ENCODE data around the gene GLIS1.

DNA sequence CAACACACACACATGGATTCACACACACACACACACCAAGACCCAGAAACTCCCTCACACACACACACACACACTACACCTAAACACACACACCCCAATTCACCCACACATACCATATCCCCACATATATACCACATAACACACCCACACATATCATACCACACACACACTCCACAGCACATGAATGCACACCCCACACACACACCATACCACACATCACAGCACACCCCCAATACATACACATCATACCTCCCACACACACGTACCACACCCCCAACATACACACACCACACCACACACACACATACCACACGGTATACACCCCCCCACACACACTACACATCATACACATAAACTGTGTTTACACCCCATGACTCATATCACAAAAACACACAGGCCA is 199.7 kb downstream of the GLIS1 start:
- TF ChIP-seq NFRKB (IDR thresholded peaks at IDR 0.05) (no peak), SUZ12 (IDR thresholded peaks at IDR 0.05) (no peak), FOXM1 (IDR thresholded peaks at IDR 0.05; ENCODE audit: borderline replicate concordance) (no peak), BHLHE40 (IDR thresholded peaks at IDR 0.05; ENCODE audit: borderline replicate concordance) (no peak), SP1 (IDR thresholded peaks at IDR 0.05) (no peak)
- TF ChIP-seq, protein P1, sequence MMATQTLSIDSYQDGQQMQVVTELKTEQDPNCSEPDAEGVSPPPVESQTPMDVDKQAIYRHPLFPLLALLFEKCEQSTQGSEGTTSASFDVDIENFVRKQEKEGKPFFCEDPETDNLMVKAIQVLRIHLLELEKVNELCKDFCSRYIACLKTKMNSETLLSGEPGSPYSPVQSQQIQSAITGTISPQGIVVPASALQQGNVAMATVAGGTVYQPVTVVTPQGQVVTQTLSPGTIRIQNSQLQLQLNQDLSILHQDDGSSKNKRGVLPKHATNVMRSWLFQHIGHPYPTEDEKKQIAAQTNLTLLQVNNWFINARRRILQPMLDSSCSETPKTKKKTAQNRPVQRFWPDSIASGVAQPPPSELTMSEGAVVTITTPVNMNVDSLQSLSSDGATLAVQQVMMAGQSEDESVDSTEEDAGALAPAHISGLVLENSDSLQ (IDR thresholded peaks at IDR 0.05): no peak
